Endodermal cell (in vitro differentiated cells): Measurements from ENCODE around the gene ZMYM1. TPM values are rescaled to one million over a fixed set of nuclear protein-coding genes. Genes with fewer than 3 reads are reported as not detected.

Experiments
- DNase-seq: peaks from one replicate; pipeline ENCODE4 v3.0.0-alpha.2; 2017
- H3K27ac ChIP-seq: 2 replicates; pipeline ENCODE4 v1.5.1; 2013; ENCODE audit warnings: mild to moderate bottlenecking, low read depth, low read length, moderate library complexity
- H3K27me3 ChIP-seq: 2 replicates; pipeline ENCODE4 v1.6.1; 2013; ENCODE audit warnings: mild to moderate bottlenecking, low read length, moderate library complexity; ENCODE audit not compliant: insufficient read depth, control insufficient read depth, poor library complexity, severe bottlenecking
- H3K36me3 ChIP-seq: 2 replicates; pipeline ENCODE4 v1.7.0; 2013; ENCODE audit warnings: mild to moderate bottlenecking, low read length, moderate library complexity; ENCODE audit not compliant: control insufficient read depth, insufficient read depth
- H3K4me1 ChIP-seq: one replicate; pipeline ENCODE4 v1.7.0; 2013; ENCODE audit warnings: low read length; ENCODE audit not compliant: control insufficient read depth, insufficient read depth
- H3K4me3 ChIP-seq: 2 replicates; pipeline ENCODE4 v1.5.1; 2013; ENCODE audit warnings: mild to moderate bottlenecking, low read length, moderate library complexity
- H3K9ac ChIP-seq: 2 replicates; pipeline ENCODE4 v1.6.1; 2013; ENCODE audit warnings: mild to moderate bottlenecking, low read length, moderate library complexity; ENCODE audit not compliant: poor library complexity, severe bottlenecking; ENCODE audit errors: extremely low read depth
- H3K9me3 ChIP-seq: 2 replicates; pipeline ENCODE4 v1.6.1; 2013; ENCODE audit warnings: mild to moderate bottlenecking, low read length, moderate library complexity; ENCODE audit not compliant: control insufficient read depth
- H3K27ac Mint-ChIP-seq: 2 replicates; pipeline ENCODE4 v1.8.0; 2020; ENCODE audit warnings: mixed read lengths
- H3K27me3 Mint-ChIP-seq: 2 replicates; pipeline ENCODE4 v1.8.0; 2021; ENCODE audit warnings: mild to moderate bottlenecking, mixed read lengths; ENCODE audit not compliant: insufficient read depth
- H3K36me3 Mint-ChIP-seq: 2 replicates; pipeline ENCODE4 v1.8.0; 2020; ENCODE audit warnings: low read depth, mixed read lengths
- H3K4me1 Mint-ChIP-seq: 2 replicates; pipeline ENCODE4 v1.8.0; 2020; ENCODE audit warnings: mixed read lengths
- H3K4me3 Mint-ChIP-seq: 2 replicates; pipeline ENCODE4 v1.8.0; 2020; ENCODE audit warnings: mild to moderate bottlenecking, moderate library complexity, mixed read lengths
- H3K9me3 Mint-ChIP-seq: 2 replicates; pipeline ENCODE4 v1.8.0; 2020; ENCODE audit warnings: mild to moderate bottlenecking, mixed read lengths
- CTCF ChIP-seq: fragments of 200-600 bp; sonication (generic); conservative IDR thresholded peaks from 2 replicates; pipeline ENCODE4 v1.5.0; 2021; ENCODE audit warnings: antibody characterized with exemption, mild to moderate bottlenecking
- WGBS, 2 experiments: methylation state at CpG; one replicate each; pipeline versions ENCODE4 v1.1.5 to v1.1.7; 2013; ENCODE audit warnings: missing lambda C conversion rate in 2 of 2, mixed read lengths in 1 of 2; ENCODE audit not compliant: insufficient coverage in 1 of 2, insufficient read length in 1 of 2; 5-methylcytosine and 5-hydroxymethylcytosine counted together
- total RNA-seq, 2 donors: library from RNA; stranded (reverse); fragmentation: NEBNext Ultra II Directional in 1 of 2; extraction: Animal tissue kit (Norgen Biotek cat#: 25700) in 1 of 2; gene quantifications; 2 replicates in 1 of 2; 3 replicates in 1 of 2; pipeline ENCODE4 v1.2.1, GENCODE V29; 2021

ZMYM1 gene
- total RNA-seq, 2 donors from 2014 or later = 43.1 to 58.5 TPM

- TF ChIP-seq CTCF = no peak
- H3K4me1 Mint-ChIP-seq = peaks cover 2% of the 10 kb centered on the region
- DNase-seq = no peak
- H3K27me3 Mint-ChIP-seq = peaks cover 6% of the 10 kb centered on the region
- H3K9me3 Mint-ChIP-seq = peaks cover 17% of the 10 kb centered on the region
- H3K9ac ChIP-seq = no peak overlapping the region
- no peaks in the 10 kb centered on the region for H3K27me3 ChIP-seq
- no peak overlapping the region for H3K27ac Mint-ChIP-seq
- H3K4me1 ChIP-seq = no peaks in the 10 kb centered on the region
- H3K4me3 Mint-ChIP-seq = no peak overlapping the region
- no peak overlapping the region for H3K4me3 ChIP-seq
- no peaks in the 10 kb centered on the region for H3K36me3 Mint-ChIP-seq
- H3K27ac ChIP-seq = no peak overlapping the region
- 77 to 89% methylated on average over 3 to 4 of the region's 4 CpGs for WGBS, 2 experiments
- peaks cover 20% of the 10 kb centered on the region for H3K9me3 ChIP-seq
- H3K36me3 ChIP-seq = no peaks in the 10 kb centered on the region
Observed at GRCh38 chr1:35036621-35037020, 42.6 kb upstream of the ZMYM1 start.

GRCh38 chr1:35037206-35037605, 42.0 kb upstream of the ZMYM1 start:
- Mint-ChIP-seq H3K4me3 (no peak overlapping the region), H3K27ac (no peak overlapping the region), H3K36me3 (no peaks in the 10 kb centered on the region), H3K27me3 (peaks cover 10% of the 10 kb centered on the region), H3K9me3 (peaks cover 15% of the 10 kb centered on the region), H3K4me1 (peaks cover 2% of the 10 kb centered on the region)
- Histone ChIP-seq H3K36me3 (no peaks in the 10 kb centered on the region), H3K9me3 (peaks cover 17% of the 10 kb centered on the region), H3K27me3 (no peaks in the 10 kb centered on the region), H3K9ac (no peak overlapping the region), H3K4me1 (no peaks in the 10 kb centered on the region), H3K27ac (no peak overlapping the region), H3K4me3 (no peak overlapping the region)
- TF ChIP-seq CTCF = no peak
- no peak for DNase-seq
- 93 to 100% methylated on average over 1 of the region's 1 CpG for WGBS, 2 experiments

- TF ChIP-seq CTCF = no peak
- WGBS, 2 experiments = 88 to 100% methylated on average over 1 of the region's 1 CpG
- H3K4me1 Mint-ChIP-seq = peaks cover 2% of the 10 kb centered on the region
Observed at GRCh38 chr1:35038723-35039122, 40.5 kb upstream of the ZMYM1 start.

More at GRCh38 chr1:35038723-35039122, 40.5 kb upstream of the ZMYM1 start:
- Histone ChIP-seq H3K27me3 (no peaks in the 10 kb centered on the region), H3K4me3 (no peak overlapping the region), H3K36me3 (no peaks in the 10 kb centered on the region), H3K9ac (no peak overlapping the region), H3K27ac (no peak overlapping the region), H3K4me1 (no peaks in the 10 kb centered on the region), H3K9me3 (peaks cover 3% of the 10 kb centered on the region)
- Mint-ChIP-seq H3K27ac (no peak overlapping the region), H3K36me3 (no peaks in the 10 kb centered on the region), H3K4me3 (no peak overlapping the region), H3K27me3 (peaks cover 10% of the 10 kb centered on the region), H3K9me3 (peaks cover 6% of the 10 kb centered on the region)
- no peak for DNase-seq
